K562 (cell line): Measurements from ENCODE around the gene CLSTN1. TPM values are rescaled to one million over a fixed set of nuclear protein-coding genes. Genes with fewer than 3 reads are reported as not detected.

Source experiments
- ATAC-seq: fragments of 200-7000 bp; cut with Tn5 transposase; 3 replicates; pipeline ENCODE4 v1.9.1; 2020; ENCODE audit warnings: moderate library complexity
- BruUV-seq: library from RNA; stranded (reverse); fragments of 400-500 nt; replicated peaks from 2 replicates; lab custom pipeline; 2021; lab: Mats Ljungman, UMichigan
- CTCF ChIA-PET: fragments of 300-600 bp; formaldehyde crosslinking; extraction: SDS; loops from one replicate; lab custom pipeline; 2021; ENCODE audit warnings: low intra/inter-chr PET ratio; lab: Yijun Ruan, JAX
- POLR2A ChIA-PET: fragments of 300-600, 350-650 bp; sonication (Branson Sonifier 250); formaldehyde crosslinking; extraction: SDS; loops from one replicate; lab custom pipeline; 2021; ENCODE audit warnings: antibody characterized with exemption, inconsistent platforms; lab: Yijun Ruan, JAX
- DNase-seq, 4 experiments: peaks; one replicate each; pipeline versions ENCODE4 v3.0.0 to v3.0.0-alpha.2; 2011 to 2018; ENCODE audit warnings: low spot score in 3 of 4, mixed read lengths in 3 of 4; ENCODE audit errors: extremely low read depth in 1 of 4
- FAIRE-seq: peaks from 2 replicates; lab custom pipeline; 2011; peaks lifted over from hg19 to GRCh38; lab: Jason Lieb, UNC
- H2AFZ ChIP-seq: 2 replicates; pipeline ENCODE4 v1.6.0; 2011; ENCODE audit warnings: low read depth, low read length, control low read depth, inconsistent platforms
- H3K27ac ChIP-seq: fragments of 200-600 bp; 3 replicates; pipeline ENCODE4 v1.8.0; 2011; ENCODE audit warnings: low read depth, mild to moderate bottlenecking, control low read depth, inconsistent platforms, low read length, moderate library complexity, mixed read lengths; ENCODE audit errors: extremely low read depth
- H3K27me3 ChIP-seq, 2 experiments: fragments of 300-600 bp in 1 of 2; 2 replicates in 1 of 2; 3 replicates in 1 of 2; pipeline versions ENCODE4 v1.6.0 to v1.8.0; 2011; ENCODE audit warnings: inconsistent platforms in 2 of 2, low read length in 2 of 2, mild to moderate bottlenecking in 1 of 2, mixed read lengths in 1 of 2, moderate library complexity in 1 of 2; ENCODE audit not compliant: control insufficient read depth in 2 of 2, insufficient read depth in 2 of 2
- H3K36me3 ChIP-seq: fragments of 300-600 bp; 3 replicates; pipeline ENCODE4 v1.8.0; 2011; ENCODE audit warnings: mild to moderate bottlenecking, low read length, inconsistent platforms; ENCODE audit not compliant: control insufficient read depth, insufficient read depth
- H3K4me1 ChIP-seq, 2 experiments: fragments of 200-600 bp in 1 of 2; replicated peaks in 1 of 2; 2 replicates in 1 of 2; 3 replicates in 1 of 2; pipeline versions ENCODE4 v1.5.1 to v1.8.0; 2011; ENCODE audit warnings: inconsistent platforms in 2 of 2, low read length in 2 of 2, mild to moderate bottlenecking in 1 of 2, mixed read lengths in 1 of 2, moderate library complexity in 1 of 2; ENCODE audit not compliant: control insufficient read depth in 2 of 2, insufficient read depth in 2 of 2
- H3K4me2 ChIP-seq: 2 replicates; pipeline ENCODE4 v1.6.1; 2011; ENCODE audit warnings: low read length, control low read depth, inconsistent platforms, mixed read lengths; ENCODE audit not compliant: insufficient read depth
- H3K4me3 ChIP-seq: fragments of 200-600 bp; sonication (generic), shearing (Covaris generic); 2 replicates; pipeline ENCODE4 v1.5.1; 2016; ENCODE audit warnings: control low read depth, inconsistent platforms
- H3K79me2 ChIP-seq: fragments of 200-600 bp; 3 replicates; pipeline ENCODE4 v1.8.0; 2011; ENCODE audit warnings: low read length, inconsistent platforms; ENCODE audit not compliant: control insufficient read depth, insufficient read depth
- H3K9ac ChIP-seq, 2 experiments: 2 replicates each; pipeline versions ENCODE4 v1.6.0 to v1.6.1; 2011; ENCODE audit warnings: low read depth in 2 of 2, low read length in 2 of 2, control low read depth in 1 of 2, inconsistent platforms in 1 of 2, mild to moderate bottlenecking in 1 of 2, mixed read lengths in 1 of 2; ENCODE audit not compliant: insufficient read depth in 1 of 2
- H3K9me1 ChIP-seq: one replicate; pipeline ENCODE4 v1.6.0; 2011; ENCODE audit warnings: inconsistent platforms, mild to moderate bottlenecking, low read length, moderate library complexity; ENCODE audit not compliant: control insufficient read depth, insufficient read depth
- H3K9me3 ChIP-seq: replicated peaks from 2 replicates; pipeline ENCODE4 v1.5.1; 2011; ENCODE audit warnings: low read depth, low read length, inconsistent platforms; ENCODE audit not compliant: control insufficient read depth, insufficient read depth
- H4K20me1 ChIP-seq: replicated peaks from 2 replicates; pipeline ENCODE4 v1.6.1; 2011; ENCODE audit warnings: low read length, inconsistent platforms, mixed read lengths; ENCODE audit not compliant: control insufficient read depth, insufficient read depth
- HDAC2 ChIP-seq: fragments of 450-650 bp; IDR thresholded peaks from 2 replicates; pipeline ENCODE4 v1.6.1; 2016; ENCODE audit warnings: mild to moderate bottlenecking
- PHF8 ChIP-seq: fragments of 200-600 bp; sonication (generic); IDR thresholded peaks from 2 replicates; pipeline ENCODE4 v1.6.1; 2012; ENCODE audit warnings: mixed run types, mild to moderate bottlenecking, inconsistent platforms, low read length, moderate library complexity, borderline replicate concordance
- TAF7 ChIP-seq: fragments of 450-650 bp; IDR thresholded peaks from 2 replicates; pipeline ENCODE4 v1.6.1; 2016; ENCODE audit warnings: missing genetic modification characterization, missing compliant biosample characterization
- WGBS: fragments of 100-300 bp; shearing (Covaris generic); methylation state at CpG from one replicate; pipeline ENCODE4 v1.1.6; 2016; ENCODE audit warnings: low coverage, mixed read lengths; ENCODE audit not compliant: insufficient coverage; ENCODE audit errors: missing lambda C conversion rate; 5-methylcytosine and 5-hydroxymethylcytosine counted together
- in situ Hi-C: fragments of 300-500 bp; cut with MboI; formaldehyde crosslinking; loops from 4 replicates; pipeline ENCODE4 v1.15.0; 2018; ENCODE audit warnings: inconsistent platforms, mixed read lengths
- intact Hi-C: fragments of 100-400 bp; cut with micrococcal nuclease; formaldehyde crosslinking; loops from 2 replicates; pipeline ENCODE4 v1.14.2; 2022
- polyA plus RNA-seq, 8 experiments: library from polyadenylated mRNA; depleted of rRNA in 4 of 8; stranded (reverse) in 5 of 8; unstranded in 3 of 8; fragments of >200 nt; fragmentation: Nextera tagmentation in 2 of 8; fragmentation: Illumina TruSeq in 1 of 8; extraction: Ambion mirVana in 2 of 8; extraction: Trizol in 1 of 8; gene quantifications; 2 replicates each; pipeline versions ENCODE4 v1.2.1 to v1.2.3, GENCODE V29; 2011 to 2014; ENCODE audit warnings: inconsistent platforms in 1 of 8, missing spikeins in 1 of 8
- total RNA-seq, 7 experiments: library from RNA; depleted of rRNA in 6 of 7; stranded (reverse); fragments of >200 nt in 6 of 7; fragmentation: Illumina TruSeq in 2 of 7; extraction: Trizol in 2 of 7; gene quantifications; 2 replicates each; pipeline versions ENCODE4 v1.2.1 to v1.2.3, GENCODE V29; 2011 to 2021; ENCODE audit warnings: low replicate concordance in 1 of 7
- TF ChIP-seq, protein P1 (sequence below): fragments of 200-800 bp; sonication (Bioruptor generic); IDR thresholded peaks from 2 replicates; pipeline ENCODE4 v1.6.1; 2017; ENCODE audit warnings: missing genetic modification characterization, missing compliant biosample characterization
- TF ChIP-seq, protein P2 (sequence below): fragments of 450-650 bp; IDR thresholded peaks from 2 replicates; pipeline ENCODE4 v1.6.1; 2017; ENCODE audit warnings: antibody characterized with exemption, mild to moderate bottlenecking
- TF ChIP-seq, protein P3 (sequence below), 2 experiments: fragments of 450-650 bp; IDR thresholded peaks; 2 replicates each; pipeline ENCODE4 v1.6.1; 2016

Gene CLSTN1
- total and polyA plus RNA-seq, 9 of the 15 experiments (the other 6 are each of a cell fraction or from before 2014, with no cell fraction given) = 1.1 to 32.5 (median 13.3) TPM

DNA sequence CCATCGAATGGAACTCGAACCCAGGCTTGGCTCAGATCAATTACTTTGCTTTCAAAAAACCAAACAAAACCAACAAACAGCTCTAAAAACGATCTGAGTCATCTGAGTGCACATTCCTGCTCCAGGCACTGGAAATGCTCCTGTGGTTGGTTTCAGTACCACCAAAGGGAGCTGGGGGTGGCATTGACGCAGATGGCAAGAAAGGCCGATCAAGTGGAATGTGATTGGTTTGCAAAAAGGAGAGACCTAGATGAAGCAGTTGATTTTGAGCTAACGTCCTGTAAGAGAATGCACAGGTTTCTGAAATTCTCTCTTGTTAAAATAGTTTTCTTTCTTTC lies 132.7 kb downstream of the CLSTN1 start:
- no peaks in the 10 kb centered on the region for H3K9me3 ChIP-seq
- no peaks in the 10 kb centered on the region for H3K36me3 ChIP-seq
- ChIA-PET POLR2A (interaction anchor here (0.6 to 1.5 kb wide), 5 partner anchors 9 to 750 kb away, joined by 3 to 5 read pairs (median 3); no protein-coding TSS in a partner anchor), CTCF (no interaction called here)
- no TSS peak for BruUV-seq
- peaks cover 12% of the 10 kb centered on the region; the same call in 2 of the 3 replicates for H3K79me2 ChIP-seq
- H2AFZ ChIP-seq = no peak overlapping the region
- no peak for DNase-seq
- H3K27me3 ChIP-seq = no peaks in the 10 kb centered on the region
- no peak overlapping the region for H3K4me2 ChIP-seq
- no peaks in the 10 kb centered on the region for H3K9me1 ChIP-seq
- H3K4me1 ChIP-seq = peaks cover 31 to 39% of the 10 kb centered on the region in 2 experiments
- FAIRE-seq = no peak
- intact Hi-C loops = no loop called here
- in situ Hi-C loops = no loop called here
- no peak for TF ChIP-seq TAF7 (tag)
- TF ChIP-seq, protein P1, sequence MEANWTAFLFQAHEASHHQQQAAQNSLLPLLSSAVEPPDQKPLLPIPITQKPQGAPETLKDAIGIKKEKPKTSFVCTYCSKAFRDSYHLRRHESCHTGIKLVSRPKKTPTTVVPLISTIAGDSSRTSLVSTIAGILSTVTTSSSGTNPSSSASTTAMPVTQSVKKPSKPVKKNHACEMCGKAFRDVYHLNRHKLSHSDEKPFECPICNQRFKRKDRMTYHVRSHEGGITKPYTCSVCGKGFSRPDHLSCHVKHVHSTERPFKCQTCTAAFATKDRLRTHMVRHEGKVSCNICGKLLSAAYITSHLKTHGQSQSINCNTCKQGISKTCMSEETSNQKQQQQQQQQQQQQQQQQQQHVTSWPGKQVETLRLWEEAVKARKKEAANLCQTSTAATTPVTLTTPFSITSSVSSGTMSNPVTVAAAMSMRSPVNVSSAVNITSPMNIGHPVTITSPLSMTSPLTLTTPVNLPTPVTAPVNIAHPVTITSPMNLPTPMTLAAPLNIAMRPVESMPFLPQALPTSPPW = peak; percentile 4; the same call in 1 of the 2 replicates
- no peak for ATAC-seq
- WGBS = 63% methylated on average over 6 of the region's 6 CpGs
- no peaks in the 10 kb centered on the region for H4K20me1 ChIP-seq
- H3K27ac ChIP-seq = no peak overlapping the region
- H3K4me3 ChIP-seq = no peak overlapping the region
- no peak overlapping the region for H3K9ac ChIP-seq

DNA sequence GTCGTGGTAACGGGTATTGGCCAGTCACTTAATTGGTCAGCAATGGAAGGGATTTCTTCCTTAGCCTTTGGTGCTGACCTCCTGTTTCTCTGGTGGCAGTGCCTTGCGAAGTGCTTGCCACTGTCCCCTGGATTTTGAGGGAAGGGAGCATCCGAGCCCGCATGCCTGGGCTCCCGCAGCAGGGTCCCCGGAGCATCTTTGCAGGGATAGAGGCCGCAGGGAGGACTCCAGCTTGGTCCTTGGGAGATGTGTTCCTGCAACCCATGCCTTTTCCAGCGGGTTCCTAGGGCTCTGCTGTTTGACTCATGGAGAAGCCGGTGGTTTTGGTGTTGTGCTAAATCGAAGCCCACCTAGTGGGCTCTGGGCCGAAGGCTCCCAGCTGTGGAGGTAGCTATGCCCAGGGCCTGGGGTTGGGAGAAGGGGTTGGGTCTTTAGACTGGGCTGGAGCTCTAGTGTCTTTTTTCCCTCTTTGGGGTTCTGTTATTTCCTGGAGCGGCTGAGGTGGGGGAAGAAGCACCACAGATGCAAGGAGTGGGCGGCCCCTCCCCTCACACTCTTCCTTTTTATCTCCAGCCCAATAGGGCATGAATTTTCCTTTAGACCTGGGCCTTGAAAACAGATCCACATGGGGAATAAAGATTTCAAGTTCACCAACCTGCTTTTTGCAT lies 133.2 kb downstream of the CLSTN1 start:
- DNase-seq = no peak
- H3K4me3 ChIP-seq = peak overlapping the region; percentile 48; the same call in 1 of the 2 replicates
- in situ Hi-C loops = no loop called here
- CTCF ChIA-PET = no interaction called here
- no peaks in the 10 kb centered on the region for H3K27me3 ChIP-seq
- POLR2A ChIA-PET = interaction anchor here (0.6 to 1.5 kb wide), 5 partner anchors 10 to 751 kb away, joined by 3 to 5 read pairs (median 3); no protein-coding TSS in a partner anchor
- H3K4me2 ChIP-seq = peak overlapping the region; percentile 80
- no peak for ATAC-seq
- H3K9me1 ChIP-seq = no peaks in the 10 kb centered on the region
- H3K36me3 ChIP-seq = no peaks in the 10 kb centered on the region; the same call in 2 of the 3 replicates
- BruUV-seq = TSS peak; percentile 35
- H3K9me3 ChIP-seq = no peaks in the 10 kb centered on the region
- H3K4me1 ChIP-seq = peaks cover 31 to 39% of the 10 kb centered on the region in 2 experiments
- H3K9ac ChIP-seq = peak overlapping the region; percentile 39 to 92; a peak in 3 of 4 replicates
- H3K27ac ChIP-seq = no peak overlapping the region
- intact Hi-C loops = no loop called here
- peaks cover 12% of the 10 kb centered on the region; the same call in 2 of the 3 replicates for H3K79me2 ChIP-seq
- 64% methylated on average over 14 of the region's 14 CpGs for WGBS
- H2AFZ ChIP-seq = peak overlapping the region; percentile 85
- no peaks in the 10 kb centered on the region for H4K20me1 ChIP-seq
- no peak for FAIRE-seq
- TF ChIP-seq, protein P2, sequence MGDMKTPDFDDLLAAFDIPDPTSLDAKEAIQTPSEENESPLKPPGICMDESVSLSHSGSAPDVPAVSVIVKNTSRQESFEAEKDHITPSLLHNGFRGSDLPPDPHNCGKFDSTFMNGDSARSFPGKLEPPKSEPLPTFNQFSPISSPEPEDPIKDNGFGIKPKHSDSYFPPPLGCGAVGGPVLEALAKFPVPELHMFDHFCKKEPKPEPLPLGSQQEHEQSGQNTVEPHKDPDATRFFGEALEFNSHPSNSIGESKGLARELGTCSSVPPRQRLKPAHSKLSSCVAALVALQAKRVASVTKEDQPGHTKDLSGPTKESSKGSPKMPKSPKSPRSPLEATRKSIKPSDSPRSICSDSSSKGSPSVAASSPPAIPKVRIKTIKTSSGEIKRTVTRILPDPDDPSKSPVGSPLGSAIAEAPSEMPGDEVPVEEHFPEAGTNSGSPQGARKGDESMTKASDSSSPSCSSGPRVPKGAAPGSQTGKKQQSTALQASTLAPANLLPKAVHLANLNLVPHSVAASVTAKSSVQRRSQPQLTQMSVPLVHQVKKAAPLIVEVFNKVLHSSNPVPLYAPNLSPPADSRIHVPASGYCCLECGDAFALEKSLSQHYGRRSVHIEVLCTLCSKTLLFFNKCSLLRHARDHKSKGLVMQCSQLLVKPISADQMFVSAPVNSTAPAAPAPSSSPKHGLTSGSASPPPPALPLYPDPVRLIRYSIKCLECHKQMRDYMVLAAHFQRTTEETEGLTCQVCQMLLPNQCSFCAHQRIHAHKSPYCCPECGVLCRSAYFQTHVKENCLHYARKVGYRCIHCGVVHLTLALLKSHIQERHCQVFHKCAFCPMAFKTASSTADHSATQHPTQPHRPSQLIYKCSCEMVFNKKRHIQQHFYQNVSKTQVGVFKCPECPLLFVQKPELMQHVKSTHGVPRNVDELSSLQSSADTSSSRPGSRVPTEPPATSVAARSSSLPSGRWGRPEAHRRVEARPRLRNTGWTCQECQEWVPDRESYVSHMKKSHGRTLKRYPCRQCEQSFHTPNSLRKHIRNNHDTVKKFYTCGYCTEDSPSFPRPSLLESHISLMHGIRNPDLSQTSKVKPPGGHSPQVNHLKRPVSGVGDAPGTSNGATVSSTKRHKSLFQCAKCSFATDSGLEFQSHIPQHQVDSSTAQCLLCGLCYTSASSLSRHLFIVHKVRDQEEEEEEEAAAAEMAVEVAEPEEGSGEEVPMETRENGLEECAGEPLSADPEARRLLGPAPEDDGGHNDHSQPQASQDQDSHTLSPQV = no peak
- peak; percentile 1; the same call in 1 of the 2 replicates for TF ChIP-seq HDAC2
- TF ChIP-seq, protein P3, sequence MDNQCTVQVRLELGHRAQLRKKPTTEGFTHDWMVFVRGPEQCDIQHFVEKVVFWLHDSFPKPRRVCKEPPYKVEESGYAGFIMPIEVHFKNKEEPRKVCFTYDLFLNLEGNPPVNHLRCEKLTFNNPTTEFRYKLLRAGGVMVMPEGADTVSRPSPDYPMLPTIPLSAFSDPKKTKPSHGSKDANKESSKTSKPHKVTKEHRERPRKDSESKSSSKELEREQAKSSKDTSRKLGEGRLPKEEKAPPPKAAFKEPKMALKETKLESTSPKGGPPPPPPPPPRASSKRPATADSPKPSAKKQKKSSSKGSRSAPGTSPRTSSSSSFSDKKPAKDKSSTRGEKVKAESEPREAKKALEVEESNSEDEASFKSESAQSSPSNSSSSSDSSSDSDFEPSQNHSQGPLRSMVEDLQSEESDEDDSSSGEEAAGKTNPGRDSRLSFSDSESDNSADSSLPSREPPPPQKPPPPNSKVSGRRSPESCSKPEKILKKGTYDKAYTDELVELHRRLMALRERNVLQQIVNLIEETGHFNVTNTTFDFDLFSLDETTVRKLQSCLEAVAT (IDR thresholded peaks at IDR 0.05) = 0 out of 4 replicates have a peak, but pooled peaks of 1 of the 2 experiments have one; percentile 6
- no peak for TF ChIP-seq PHF8
